HCT116 (cell line): ENCODE results near the gene HSD17B3. TPM values are rescaled to one million over a fixed set of nuclear protein-coding genes. Genes with fewer than 3 reads are reported as not detected.

ENCODE experiments used
- ATAC-seq: fragments of 200-7000 bp; cut with Tn5 transposase; 2 replicates; pipeline ENCODE4 v1.9.1; 2020; ENCODE audit warnings: mild to moderate bottlenecking, moderate library complexity
- Bru-seq: library from RNA; stranded (reverse); fragments of 400-500 nt; gene quantifications from one replicate; lab custom pipeline; 2021; lab: Mats Ljungman, UMichigan
- BruChase-seq, 2 experiments: library from RNA; stranded (reverse); fragments of 400-500 nt; gene quantifications; one replicate each; lab custom pipeline; 2021; lab: Mats Ljungman, UMichigan
- BruUV-seq: library from RNA; stranded (reverse); fragments of 400-500 nt; replicated peaks from 2 replicates; lab custom pipeline; 2021; lab: Mats Ljungman, UMichigan
- CTCF ChIA-PET: fragments of 300-600 bp; sonication (Branson Sonifier 250); formaldehyde crosslinking; loops from one replicate; lab custom pipeline; 2021; ENCODE audit warnings: antibody characterized with exemption; lab: Charles Lee
- POLR2A ChIA-PET: fragments of 300-600, 350-600 bp; sonication (Branson Sonifier 250); formaldehyde crosslinking; loops from one replicate; lab custom pipeline; 2021; ENCODE audit warnings: antibody characterized with exemption; lab: Charles Lee
- RAD21 ChIA-PET, 2 experiments: fragments of 300-600 bp; sonication (Branson Sonifier 250); formaldehyde crosslinking; loops; one replicate each; lab custom pipeline; 2023; ENCODE audit warnings: low total read pairs in 2 of 2; ENCODE audit not compliant: uncharacterized antibody in 2 of 2, unreplicated experiment in 2 of 2, low non-redundant PET in 1 of 2; lab: Charles Lee
- DNase-seq: peaks from one replicate; pipeline ENCODE4 v3.0.0-alpha.2; 2010; ENCODE audit warnings: low read depth, low spot score
- H2AFZ ChIP-seq: fragments of 200-600 bp; shearing (Covaris generic), sonication (generic); 2 replicates; pipeline ENCODE4 v1.6.1; 2017; ENCODE audit warnings: low read depth, mixed run types, mixed read lengths, antibody characterized with exemption, low read length; ENCODE audit not compliant: poor library complexity, severe bottlenecking
- H3K27ac ChIP-seq: 2 replicates; pipeline ENCODE4 v1.5.1; 2012; ENCODE audit warnings: low read depth, low read length
- H3K27me3 ChIP-seq: fragments of 200-600 bp; sonication (generic); 2 replicates; pipeline ENCODE4 v1.6.1; 2016; ENCODE audit warnings: mixed run types, low read length, mixed read lengths; ENCODE audit not compliant: insufficient read depth
- H3K36me3 ChIP-seq, 2 experiments: fragments of 200-500 bp in 1 of 2; fragments of 200-600 bp in 1 of 2; sonication (Bioruptor generic) in 1 of 2; sonication (generic) in 1 of 2; 2 replicates each; pipeline versions ENCODE4 v1.5.1 to v1.6.1; 2014 to 2016; ENCODE audit warnings: low read length in 2 of 2, inconsistent platforms in 1 of 2, mixed read lengths in 1 of 2, mixed run types in 1 of 2; ENCODE audit not compliant: insufficient read depth in 2 of 2, control insufficient read depth in 1 of 2
- H3K4me1 ChIP-seq, 2 experiments: fragments of 200-600 bp in 1 of 2; sonication (generic) in 1 of 2; 2 replicates each; pipeline versions ENCODE4 v1.5.1 to v1.6.1; 2012 to 2017; ENCODE audit warnings: low read length in 2 of 2, inconsistent platforms in 1 of 2, mild to moderate bottlenecking in 1 of 2, mixed read lengths in 1 of 2, mixed run types in 1 of 2, moderate library complexity in 1 of 2; ENCODE audit not compliant: insufficient read depth in 2 of 2, control insufficient read depth in 1 of 2
- H3K4me2 ChIP-seq: fragments of 200-600 bp; sonication (generic); 2 replicates; pipeline ENCODE4 v1.6.1; 2017; ENCODE audit warnings: mixed run types, low read length, mixed read lengths
- H3K4me3 ChIP-seq, 2 experiments: fragments of 200-600 bp in 1 of 2; sonication (generic) in 1 of 2; replicated peaks in 1 of 2; 2 replicates each; pipeline ENCODE4 v1.5.1; 2011 to 2016; ENCODE audit warnings: low read length in 2 of 2, control low read depth in 1 of 2, low read depth in 1 of 2, mild to moderate bottlenecking in 1 of 2, mixed read lengths in 1 of 2, mixed run types in 1 of 2
- H3K79me2 ChIP-seq: fragments of 200-600 bp; sonication (generic); 2 replicates; pipeline ENCODE4 v1.6.1; 2017; ENCODE audit warnings: mild to moderate bottlenecking, mixed run types, low read length, moderate library complexity, mixed read lengths; ENCODE audit not compliant: insufficient read depth
- H3K9ac ChIP-seq: fragments of 200-600 bp; sonication (generic); 2 replicates; pipeline ENCODE4 v1.6.1; 2016; ENCODE audit warnings: low read length, mixed read lengths
- H3K9me2 ChIP-seq: fragments of 200-600 bp; sonication (generic), shearing (Covaris generic); 2 replicates; pipeline ENCODE4 v1.6.1; 2017; ENCODE audit warnings: mixed run types, mild to moderate bottlenecking, moderate library complexity; ENCODE audit not compliant: insufficient read depth
- H3K9me3 ChIP-seq, 2 experiments: fragments of 200-500 bp in 1 of 2; fragments of 200-600 bp in 1 of 2; sonication (Bioruptor generic) in 1 of 2; sonication (generic) in 1 of 2; 2 replicates each; pipeline ENCODE4 v1.6.1; 2014 to 2017; ENCODE audit warnings: low read length in 2 of 2, mixed read lengths in 2 of 2, inconsistent platforms in 1 of 2, low read depth in 1 of 2, mild to moderate bottlenecking in 1 of 2, mixed run types in 1 of 2, moderate library complexity in 1 of 2; ENCODE audit not compliant: control insufficient read depth in 1 of 2, insufficient read depth in 1 of 2
- H4K20me1 ChIP-seq: fragments of 200-600 bp; sonication (generic), shearing (Covaris generic); 2 replicates; pipeline ENCODE4 v1.6.1; 2017; ENCODE audit warnings: mixed run types, mild to moderate bottlenecking, moderate library complexity; ENCODE audit not compliant: insufficient read depth
- ATF3 ChIP-seq: IDR thresholded peaks from 2 replicates; pipeline ENCODE4 v1.6.1; 2012
- CBX3 ChIP-seq: IDR thresholded peaks from 2 replicates; pipeline ENCODE4 v1.6.1; 2012; ENCODE audit warnings: low read depth
- CEBPB ChIP-seq: IDR thresholded peaks from 2 replicates; pipeline ENCODE4 v1.6.1; 2012; ENCODE audit warnings: low read depth
- CTCF ChIP-seq, 3 experiments: fragments of 200-600 bp in 1 of 3; sonication (generic) in 1 of 3; IDR thresholded peaks in 2 of 3; conservative IDR thresholded peaks in 1 of 3; 2 replicates each; pipeline ENCODE4 v1.5.1; 2012 to 2017; ENCODE audit warnings: low read depth in 2 of 3, low read length in 2 of 3, antibody characterized with exemption in 1 of 3, borderline replicate concordance in 1 of 3, control low read depth in 1 of 3, mild to moderate bottlenecking in 1 of 3, mixed read lengths in 1 of 3, mixed run types in 1 of 3, moderate library complexity in 1 of 3; ENCODE audit not compliant: insufficient read depth in 1 of 3
- EGR1 ChIP-seq: IDR thresholded peaks from 2 replicates; pipeline ENCODE4 v1.6.1; 2012; ENCODE audit warnings: low read depth
- FOSL1 ChIP-seq: IDR thresholded peaks from 2 replicates; pipeline ENCODE4 v1.6.1; 2012; ENCODE audit warnings: low read depth
- JUND ChIP-seq: IDR thresholded peaks from 2 replicates; pipeline ENCODE4 v1.6.1; 2012
- MAX ChIP-seq: IDR thresholded peaks from 2 replicates; pipeline ENCODE4 v1.6.1; 2012
- POLR2A ChIP-seq: IDR thresholded peaks from 2 replicates; pipeline ENCODE4 v1.7.0; 2011; ENCODE audit warnings: borderline replicate concordance; ENCODE audit not compliant: insufficient read depth, insufficient read length; ENCODE audit errors: extremely low read depth
- RAD21 ChIP-seq: IDR thresholded peaks from 2 replicates; pipeline ENCODE4 v1.6.1; 2012; ENCODE audit warnings: low read depth, mild to moderate bottlenecking
- REST ChIP-seq: IDR thresholded peaks from 2 replicates; pipeline ENCODE4 v1.6.1; 2012; ENCODE audit warnings: low read depth
- SIN3A ChIP-seq: IDR thresholded peaks from 2 replicates; pipeline ENCODE4 v1.6.1; 2012; ENCODE audit warnings: low read depth
- SP1 ChIP-seq: IDR thresholded peaks from 2 replicates; pipeline ENCODE4 v1.6.1; 2012; ENCODE audit warnings: low read depth
- SRF ChIP-seq: IDR thresholded peaks from 2 replicates; pipeline ENCODE4 v1.6.1; 2012; ENCODE audit warnings: low read depth
- TCF7L2 ChIP-seq: IDR thresholded peaks from 2 replicates; pipeline ENCODE4 v1.7.0; 2011; ENCODE audit warnings: borderline replicate concordance, inconsistent platforms; ENCODE audit not compliant: insufficient read depth, insufficient read length; ENCODE audit errors: extremely low read depth
- YY1 ChIP-seq: IDR thresholded peaks from 2 replicates; pipeline ENCODE4 v1.6.1; 2011; ENCODE audit warnings: low read length, low read depth, moderate library complexity, mild to moderate bottlenecking; ENCODE audit not compliant: insufficient replicate concordance; ENCODE audit errors: extremely low read depth
- ZBTB33 ChIP-seq: IDR thresholded peaks from 2 replicates; pipeline ENCODE4 v1.6.1; 2011; ENCODE audit warnings: mild to moderate bottlenecking, low read length, moderate library complexity; ENCODE audit not compliant: insufficient replicate concordance; ENCODE audit errors: extremely low read depth
- ZFX ChIP-seq: fragments of 450-650 bp; IDR thresholded peaks from 2 replicates; pipeline ENCODE4 v1.6.1; 2017
- ZNF274 ChIP-seq: fragments of 200-500 bp; sonication (Bioruptor generic); IDR thresholded peaks from 2 replicates; pipeline ENCODE4 v1.6.1; 2014; ENCODE audit warnings: mild to moderate bottlenecking, low read depth, low read length, inconsistent platforms
- intact Hi-C: fragments of 100-400 bp; cut with micrococcal nuclease; formaldehyde crosslinking; loops from 2 replicates; pipeline ENCODE4 v1.10.0; 2022
- long read RNA-seq: library from polyadenylated mRNA; unstranded; transcript quantifications from one replicate; pipeline ENCODE4 v2.0.0, GENCODE V29; 2021; ENCODE audit not compliant: unreplicated experiment
- polyA plus RNA-seq: library from polyadenylated mRNA; unstranded; fragments of >200 nt; gene quantifications from 2 replicates; pipeline ENCODE4 v1.2.1, GENCODE V29; 2012; ENCODE audit warnings: missing spikeins
- total RNA-seq: library from RNA; stranded (reverse); gene quantifications from one replicate; pipeline ENCODE4 v1.2.1, GENCODE V29; 2021; ENCODE audit not compliant: unreplicated experiment

The HSD17B3 gene
- 0.37 TPM for total RNA-seq
- 0.17 and 0.20 TPM in 2 replicates for polyA plus RNA-seq
- percentile 24 among the genes with signal in this experiment for Bru-seq, nascent RNA
- percentile 50 among the genes with signal in this experiment for BruChase-seq, experiment 1, labeled RNA remaining after a 6-hour chase
- percentile 37 among the genes with signal in this experiment for BruChase-seq, experiment 2, labeled RNA remaining after a 2-hour chase
- long read RNA-seq, result 0 reads

GRCh38 chr9:96302021-96302420, at the start of gene HSD17B3:
TSS of gene HSD17B3 (minus strand) at chr9:96302176. CDS start at chr9:96302104, 72 bp downstream.
- no peak within 1 kb of the TSS for H3K27ac ChIP-seq
- H3K4me3 ChIP-seq, result no peak within 1 kb of the TSS
- no peaks in the 10 kb centered on the region for H3K27me3 ChIP-seq
- H4K20me1 ChIP-seq, result no peaks in the 10 kb centered on the region
- intact Hi-C loops, result no loop called here
- H3K4me1 ChIP-seq, result peaks cover 5 to 24% of the 10 kb centered on the region in 2 experiments
- CTCF ChIA-PET, result no interaction called here
- BruUV-seq, result no TSS peak
- no peak within 1 kb of the TSS for H3K9ac ChIP-seq
- ATAC-seq (no peak), DNase-seq (no peak)
- H3K9me3 ChIP-seq, result peaks cover 0 to 6% of the 10 kb centered on the region in 2 experiments; a peak in 1 of 4 replicates
- no peaks in the 10 kb centered on the region for H3K79me2 ChIP-seq
- no peak within 1 kb of the TSS for H2AFZ ChIP-seq
- TF ChIP-seq ATF3 (no peak), SIN3A (no peak), ZBTB33 (no peak), JUND (no peak), SRF (no peak), FOSL1 (no peak), TCF7L2 (no peak), CEBPB (no peak), REST (no peak), CTCF (IDR thresholded peaks at IDR 0.05 in 2 of 3, conservative IDR thresholded peaks at IDR 0.05 in 1 of 3; ENCODE audit: borderline replicate concordance in 1 of 3, insufficient read depth in 1 of 3, low read depth in 2 of 3, low read length in 2 of 3) (no peak), CBX3 (no peak), YY1 (no peak), RAD21 (no peak), ZNF274 (no peak), MAX (no peak), ZFX (no peak), SP1 (no peak), EGR1 (no peak), POLR2A (no peak)
- RAD21 ChIA-PET, result no interaction called here
- H3K4me2 ChIP-seq, result no peak within 1 kb of the TSS
- POLR2A ChIA-PET, result no interaction called here
- H3K9me2 ChIP-seq, result no peaks in the 10 kb centered on the region
- no peaks in the 10 kb centered on the region for H3K36me3 ChIP-seq
